Activated CD4-positive, alpha-beta T cell treated with anti-CD3 and anti-CD28 coated beads for 24 hours (primary cell): ENCODE measurements around the gene PES1.
"Not testable (repeated sequence)": the region's sequence is repeated elsewhere in the genome, so short reads cannot be mapped to it uniquely, and the experiment has no call there.

Experiments
- DNase-seq, 2 donors: peaks; one replicate each; pipeline ENCODE4 v3.0.0-alpha.2; 2020; ENCODE audit warnings: low read depth in 2 of 2

Gene PES1

DNA sequence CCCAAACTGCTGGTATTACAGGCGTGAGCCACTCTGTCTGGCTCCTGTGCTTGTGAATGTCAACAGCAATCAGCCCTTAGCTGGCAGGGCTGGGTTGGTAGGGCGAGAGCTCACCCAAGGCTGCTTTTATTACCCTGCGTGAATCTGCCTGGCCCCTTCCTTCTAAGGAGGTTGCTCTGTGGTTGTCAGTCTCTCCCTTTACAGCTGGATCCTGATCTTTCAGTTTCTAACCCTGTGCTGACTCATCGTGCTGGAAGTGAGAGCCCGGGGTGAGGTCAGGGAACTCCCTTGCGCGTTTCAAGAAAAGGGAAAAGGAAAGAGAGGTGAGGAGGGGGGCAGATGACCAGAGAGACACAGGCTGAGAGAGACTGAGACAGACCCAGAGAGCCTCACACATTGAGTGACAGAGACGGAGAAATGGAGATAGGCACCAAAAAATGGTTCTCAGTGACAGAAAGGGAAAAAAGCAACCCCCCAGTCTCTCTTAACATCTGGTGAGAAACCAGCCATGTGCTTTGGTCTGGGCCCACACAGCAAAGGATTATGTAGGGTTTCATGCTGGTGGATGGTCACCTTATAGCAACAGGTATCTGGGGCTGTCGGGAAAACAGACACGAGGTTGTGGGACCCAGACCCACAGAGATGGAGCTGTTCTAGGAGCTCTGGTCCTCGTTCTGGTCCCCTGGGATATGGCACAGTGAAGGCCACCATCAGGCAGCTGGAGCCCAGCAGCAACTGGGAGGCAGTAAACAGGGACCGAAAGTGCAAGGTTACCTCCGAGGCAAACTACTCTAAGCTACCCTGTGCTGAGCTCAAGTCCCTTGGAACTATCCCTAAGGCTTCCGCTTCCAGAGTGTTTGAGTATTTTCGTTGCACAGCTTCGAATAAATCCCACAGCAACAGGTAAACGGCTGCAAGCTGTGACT lies 17.8 kb upstream of the PES1 start:
- DNase-seq: no peak

DNA sequence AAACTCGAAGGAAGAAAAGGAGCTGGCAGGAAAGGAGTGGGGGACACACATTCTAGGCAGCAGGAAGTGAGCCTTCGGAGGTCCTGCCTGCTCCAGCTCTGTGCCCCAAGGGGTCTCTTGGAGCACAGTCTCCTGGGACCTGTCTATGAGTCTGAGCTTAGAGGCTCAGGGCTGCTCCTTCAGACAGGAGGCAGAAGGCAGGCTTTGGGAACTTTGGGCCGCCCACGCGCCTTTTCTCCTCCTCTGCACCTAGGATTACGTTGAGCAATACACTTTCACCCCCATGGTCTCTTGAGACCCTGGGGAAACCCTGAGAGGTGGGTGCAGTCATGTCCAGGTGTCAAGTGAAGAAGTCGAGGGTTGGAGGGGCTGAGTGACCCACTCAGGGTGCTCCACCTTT lies 16.2 kb upstream of the PES1 start:
- DNase-seq: no peak

DNA sequence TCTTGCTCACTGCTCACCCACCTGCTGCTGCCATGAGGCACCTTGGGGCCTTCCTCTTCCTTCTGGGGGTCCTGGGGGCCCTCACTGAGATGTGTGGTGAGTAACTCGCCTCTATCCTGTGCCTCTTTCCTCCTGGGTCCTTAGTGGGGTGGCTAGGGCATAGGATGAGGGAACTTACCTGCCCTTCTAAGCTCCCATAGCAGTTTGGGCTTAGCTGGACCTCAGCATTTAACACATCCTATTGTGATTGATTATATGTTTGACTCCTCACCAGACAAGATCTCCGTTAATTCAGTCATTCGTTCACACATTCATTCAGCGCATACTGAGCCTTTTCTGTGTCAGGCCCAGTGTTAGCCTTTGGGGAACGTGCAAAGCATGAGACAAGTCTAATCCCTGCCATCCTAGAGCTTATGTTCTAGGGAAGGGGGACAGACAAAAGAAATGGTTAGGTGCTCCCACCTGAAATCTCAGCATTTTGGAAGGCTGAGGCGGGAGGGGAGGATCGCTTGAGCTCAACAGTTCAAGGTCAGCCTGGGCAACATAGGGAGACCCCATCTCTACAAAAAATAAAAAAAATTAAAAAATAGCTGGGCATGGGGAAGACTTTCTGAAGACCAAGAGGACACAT lies 15.7 kb upstream of the PES1 start:
- DNase-seq: no peak

DNA sequence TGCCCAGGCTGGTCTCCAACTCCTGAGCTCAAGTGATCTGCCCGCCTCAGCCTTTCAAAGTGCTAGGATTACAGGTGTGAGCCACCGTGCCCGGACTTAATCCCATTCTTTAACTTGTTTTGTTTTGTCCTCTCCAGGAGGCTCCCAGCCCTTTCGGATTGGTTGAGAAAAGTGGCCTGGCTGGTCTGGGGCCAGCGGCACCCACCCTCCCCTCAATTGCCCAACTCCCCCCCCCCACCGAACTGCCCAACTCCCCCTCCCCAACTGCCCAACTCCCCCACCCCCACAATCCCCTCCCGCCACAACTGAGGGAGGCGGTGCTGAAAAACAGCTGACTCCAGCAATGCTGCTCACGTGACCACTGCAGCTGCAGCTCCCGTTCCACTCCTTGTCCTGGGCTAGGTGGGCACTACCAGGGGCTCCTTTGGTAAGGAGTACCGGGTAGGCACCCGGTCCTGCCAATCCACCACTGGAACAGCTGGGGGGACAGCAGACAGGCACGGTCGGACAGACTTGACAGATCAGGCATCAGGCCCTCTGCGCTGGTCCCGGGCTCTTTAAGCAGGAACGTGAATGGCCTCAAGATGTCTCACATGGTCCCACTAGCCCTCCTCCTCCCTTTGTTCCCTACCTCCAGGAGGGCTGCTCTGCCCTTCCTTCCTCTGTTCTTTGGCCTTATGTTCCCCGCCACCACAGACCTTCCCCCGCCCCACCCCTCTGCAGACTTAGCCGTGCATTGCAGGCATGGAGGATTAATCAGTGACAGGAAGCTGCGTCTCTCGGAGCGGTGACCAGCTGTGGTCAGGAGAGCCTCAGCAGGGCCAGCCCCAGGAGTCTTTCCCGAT lies 15.0 kb upstream of the PES1 start, which contains the start of gene TCN2:
TSS of gene TCN2 (plus strand) at position 720 of the 845 bp plus-strand sequence. CDS start 158 bp downstream, outside the sequence.
- DNase-seq: peak in 1 of 2 donors; percentile 21

DNA sequence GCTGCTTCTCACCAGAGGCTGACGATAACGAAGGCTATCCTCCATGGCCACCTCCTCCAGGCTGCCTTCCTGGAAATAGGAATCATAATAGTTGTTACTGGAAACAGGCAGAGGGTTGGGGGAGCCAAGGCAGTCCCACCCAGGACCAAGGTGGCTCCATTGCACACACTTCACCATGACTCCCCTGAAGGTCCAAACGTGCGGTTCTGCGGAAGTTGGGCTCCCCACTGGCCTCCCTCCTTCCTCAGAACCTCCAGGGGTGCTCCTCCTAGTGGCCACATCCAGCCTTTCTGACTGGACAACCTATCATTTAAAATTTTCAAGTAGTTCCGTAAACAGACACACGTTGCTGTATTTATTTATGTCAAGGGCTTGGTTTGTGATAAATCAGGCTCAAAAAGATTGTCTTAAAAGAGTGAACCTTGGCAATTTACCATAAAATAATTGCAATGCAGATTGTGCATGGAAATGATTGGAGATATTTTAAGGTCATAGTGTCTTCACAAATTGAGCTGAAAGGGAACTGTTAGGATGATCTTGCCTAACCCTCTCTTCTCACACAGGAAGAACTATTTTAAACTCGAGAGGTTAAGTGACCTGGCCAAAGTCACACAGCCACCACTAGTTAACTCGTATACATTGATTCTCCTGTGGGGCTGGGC lies 13.9 kb upstream of the PES1 start:
- peak; percentile 26 to 27 for DNase-seq

DNA sequence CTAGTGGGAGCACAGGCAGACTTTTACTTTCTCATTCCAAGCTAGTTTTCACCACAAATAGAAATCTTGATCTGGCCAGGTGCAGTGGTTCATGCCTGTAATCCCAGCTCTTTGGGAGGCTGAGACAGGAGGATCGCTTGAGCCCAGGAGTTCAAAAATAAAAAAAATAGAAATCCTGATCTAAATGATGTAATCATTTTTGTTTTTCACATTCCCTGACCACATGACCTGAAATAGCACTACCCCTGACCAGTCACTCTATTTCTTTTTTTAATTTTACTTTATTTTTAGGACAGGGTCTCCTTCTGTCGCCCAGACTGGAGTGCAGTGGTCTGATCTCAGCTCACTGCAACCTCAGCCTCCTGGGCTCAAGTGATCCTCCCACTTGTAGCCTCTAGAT lies 13.0 kb upstream of the PES1 start:
- no peak for DNase-seq

DNA sequence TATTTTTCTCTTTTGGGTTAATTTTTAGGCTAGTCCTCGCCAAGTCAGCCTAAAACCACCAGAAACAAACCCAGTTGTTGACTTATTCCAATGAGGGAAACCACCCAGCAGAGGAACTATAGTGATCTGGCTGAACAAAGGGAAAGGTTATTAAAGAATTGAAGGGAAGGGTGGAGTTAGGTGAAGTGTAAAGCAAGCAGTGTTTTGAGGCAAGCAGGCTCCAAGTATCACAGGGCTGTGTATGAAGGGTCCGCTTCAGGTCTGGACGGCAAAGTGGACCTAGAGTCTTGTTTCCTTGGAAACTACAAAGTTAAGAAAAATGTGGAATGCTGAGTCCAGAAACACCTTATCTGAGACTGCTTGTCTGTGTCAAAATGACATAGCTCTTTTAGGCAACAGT lies 12.1 kb upstream of the PES1 start:
- DNase-seq: no peak

DNA sequence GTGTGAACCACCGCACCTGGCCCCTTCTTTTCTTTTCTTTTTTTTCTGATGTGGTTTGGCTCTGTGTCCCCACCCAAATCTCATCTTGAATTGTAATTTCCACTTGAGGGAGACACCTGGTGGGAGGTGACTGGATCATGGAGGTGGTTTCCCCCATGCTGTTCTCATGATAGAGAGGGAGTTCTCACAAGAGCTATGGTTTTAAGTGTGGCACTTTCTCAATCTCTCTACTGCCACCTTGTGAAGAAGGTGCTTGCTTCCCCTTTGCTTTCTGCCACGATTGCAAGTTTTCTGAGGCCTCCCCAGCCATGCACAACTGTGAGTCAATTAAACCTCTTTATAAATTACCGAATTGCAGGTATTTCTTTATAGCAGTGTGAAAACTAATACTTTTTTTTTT lies 10.3 kb upstream of the PES1 start:
- no peak for DNase-seq

DNA sequence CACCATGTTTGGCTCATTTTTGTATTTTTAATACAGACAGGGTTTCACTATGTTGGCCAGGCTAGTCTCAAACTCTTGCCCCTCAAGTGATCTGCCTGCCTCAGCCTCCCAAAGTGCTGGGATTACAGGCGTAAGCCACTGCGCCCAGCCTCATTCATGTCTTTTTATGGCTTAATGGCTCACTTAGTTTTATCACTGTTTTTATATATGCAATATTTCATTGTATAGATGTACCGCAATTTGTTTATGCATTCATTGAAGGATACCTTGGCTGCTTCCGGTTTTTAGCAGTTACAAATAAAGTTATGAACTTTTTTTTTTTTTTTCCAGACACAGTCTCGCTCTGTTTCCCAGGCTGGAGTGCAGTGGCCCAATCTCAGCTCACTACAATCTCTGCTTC lies 9.8 kb upstream of the PES1 start:
- DNase-seq: no peak

DNA sequence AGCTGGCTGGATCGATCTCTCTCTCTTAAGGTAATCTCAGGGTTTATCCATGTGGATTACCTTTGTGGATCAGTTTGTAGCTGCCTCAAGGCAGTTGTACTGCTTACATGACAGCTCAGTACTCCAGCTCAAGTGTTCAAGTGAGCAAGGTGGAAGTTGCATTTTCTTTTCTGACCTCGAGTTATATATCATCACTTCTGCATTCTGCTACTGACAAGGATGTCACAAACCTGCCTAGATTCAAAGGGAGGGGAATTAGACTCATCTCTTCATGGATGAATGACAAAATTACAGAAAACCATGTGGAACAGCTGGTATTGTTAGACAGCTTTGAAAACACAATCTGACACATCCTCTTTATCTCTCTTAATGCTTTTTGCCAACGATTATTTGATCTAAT lies 9.2 kb upstream of the PES1 start:
- DNase-seq: no peak

DNA sequence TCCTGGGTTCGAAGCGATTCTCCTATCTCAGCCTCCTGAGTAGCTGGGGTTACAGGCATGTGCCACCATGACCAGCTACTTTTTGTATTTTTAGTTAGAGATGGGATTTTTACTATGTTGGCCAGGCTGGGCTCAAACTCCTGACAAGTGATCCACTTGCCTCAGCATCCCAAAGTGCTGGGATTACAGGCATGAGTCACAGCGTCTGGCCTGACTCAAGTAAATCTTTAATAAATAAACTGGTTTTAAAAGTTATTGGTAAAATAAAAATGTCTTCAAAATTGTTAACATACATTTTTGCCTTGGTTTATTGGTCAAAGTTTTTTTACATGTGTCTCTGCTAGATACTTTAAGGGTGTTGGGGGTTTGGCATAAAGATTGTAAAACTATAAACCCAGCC lies 7.3 kb upstream of the PES1 start:
- DNase-seq: no peak

DNA sequence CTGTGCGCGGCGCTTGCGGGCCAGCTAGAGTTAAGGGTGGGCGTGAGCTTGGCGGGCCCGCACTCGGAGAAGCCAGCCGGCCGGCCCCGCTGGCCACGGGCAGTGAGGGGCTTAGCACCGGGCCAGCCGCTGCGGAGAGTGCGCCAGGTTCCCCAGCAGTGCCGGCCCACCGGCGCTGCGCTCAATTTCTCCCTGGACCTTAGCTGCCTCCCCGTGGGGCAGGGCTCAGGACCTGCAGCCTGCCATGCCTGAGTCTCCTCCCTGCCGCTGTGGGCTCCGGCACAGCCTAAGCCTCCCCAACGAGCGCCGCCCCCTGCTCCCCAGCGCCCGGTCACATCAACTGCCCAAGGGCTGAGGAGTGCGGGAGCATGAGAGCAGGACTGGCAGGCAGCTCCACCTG lies 5.2 kb upstream of the PES1 start:
- no peak for DNase-seq

DNA sequence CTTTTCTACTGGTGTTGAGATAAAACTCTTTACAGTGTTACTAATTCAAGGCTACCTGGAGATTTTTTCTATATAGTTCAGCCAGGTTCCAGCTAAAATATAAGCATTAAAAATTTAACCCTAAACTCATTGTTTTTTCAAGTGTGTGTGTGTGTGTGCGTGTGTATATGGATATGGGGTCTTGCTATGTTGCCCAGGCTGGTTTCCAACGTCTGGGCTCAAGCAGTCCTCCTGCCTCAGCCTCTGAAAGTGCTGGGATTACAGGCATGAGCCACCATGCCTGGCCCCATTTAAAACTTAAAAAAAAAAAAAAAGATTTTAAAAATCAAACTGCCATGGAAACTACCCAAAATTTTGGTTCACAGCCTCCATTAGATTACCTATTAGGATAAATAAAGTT lies 4.5 kb upstream of the PES1 start:
- DNase-seq: no peak

DNA sequence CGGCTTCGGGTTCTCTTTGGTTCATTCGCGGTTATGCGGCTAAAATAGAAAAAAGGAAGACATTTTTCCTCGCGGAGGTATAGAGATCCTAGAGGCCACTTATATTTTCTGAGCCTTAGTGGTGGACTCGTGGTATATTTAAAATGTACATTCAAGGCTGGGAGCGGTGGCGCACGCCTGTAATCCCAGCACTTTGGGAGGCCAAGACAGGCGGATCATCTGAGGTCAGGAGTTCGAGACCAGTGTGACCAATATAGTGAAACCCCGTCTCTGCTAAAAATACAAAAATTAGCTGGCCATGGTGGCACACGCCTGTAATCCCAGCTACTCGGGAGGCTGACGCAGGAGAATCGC lies 627 bp upstream of the PES1 start:
- DNase-seq: not testable (repeated sequence)

DNA sequence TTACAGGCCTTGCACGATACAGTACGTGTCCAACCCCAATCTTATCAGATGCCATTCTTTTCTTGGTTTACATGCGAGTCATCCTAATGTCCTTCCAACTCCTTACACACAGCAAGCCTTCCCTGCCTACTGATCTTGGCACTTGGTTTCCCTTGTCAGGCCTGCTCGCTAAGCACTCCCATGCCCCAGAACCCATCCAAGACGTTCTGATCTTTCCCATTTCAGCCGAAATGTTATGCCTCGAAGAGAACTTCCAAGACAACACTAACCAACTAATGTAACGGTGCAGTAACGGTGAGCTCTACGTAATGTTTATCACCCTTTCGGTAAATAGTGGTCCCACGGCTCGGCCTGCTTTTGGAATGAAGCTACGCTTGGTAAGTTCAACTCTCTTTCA lies 521 bp downstream of the PES1 start:
- no peak for DNase-seq

DNA sequence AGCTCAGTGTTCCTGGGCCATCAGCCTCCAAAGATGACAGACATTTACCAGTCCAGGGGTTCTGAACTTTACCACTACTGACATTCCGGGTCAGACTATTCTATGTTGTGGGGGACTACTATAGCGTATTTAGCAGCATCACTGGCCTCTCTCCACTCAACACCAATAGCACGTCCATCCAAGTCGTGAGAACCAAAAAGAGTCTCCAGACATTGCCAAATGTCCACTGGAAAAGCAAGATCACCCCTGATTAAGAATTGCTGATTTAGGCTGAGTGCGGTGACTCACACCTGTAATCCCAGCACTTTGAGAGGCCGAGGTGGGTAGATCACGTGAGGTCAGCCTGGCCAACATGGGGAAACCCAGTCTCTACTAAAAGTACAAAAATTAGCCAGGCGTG lies 5.3 kb downstream of the PES1 start:
- no peak for DNase-seq

DNA sequence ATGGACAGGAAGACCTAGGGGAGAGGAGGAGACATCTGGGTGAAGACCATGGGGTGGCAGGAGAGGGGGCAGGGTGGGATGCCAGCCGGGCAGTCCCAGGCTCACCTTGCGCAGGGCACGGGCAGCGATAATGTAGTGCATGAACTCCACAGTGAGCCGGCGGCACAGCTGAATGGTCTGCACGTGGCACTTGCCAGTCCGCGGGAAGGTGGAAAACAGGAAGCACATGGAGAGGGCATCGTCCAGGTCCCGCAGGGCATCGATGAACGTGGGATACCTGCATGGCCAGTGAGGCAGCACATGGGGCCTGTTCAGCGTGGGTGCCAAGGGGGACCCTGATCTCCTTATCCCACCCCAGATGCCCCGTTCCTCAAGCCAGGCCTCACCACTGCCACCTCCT lies 7.3 kb downstream of the PES1 start:
- DNase-seq: no peak

DNA sequence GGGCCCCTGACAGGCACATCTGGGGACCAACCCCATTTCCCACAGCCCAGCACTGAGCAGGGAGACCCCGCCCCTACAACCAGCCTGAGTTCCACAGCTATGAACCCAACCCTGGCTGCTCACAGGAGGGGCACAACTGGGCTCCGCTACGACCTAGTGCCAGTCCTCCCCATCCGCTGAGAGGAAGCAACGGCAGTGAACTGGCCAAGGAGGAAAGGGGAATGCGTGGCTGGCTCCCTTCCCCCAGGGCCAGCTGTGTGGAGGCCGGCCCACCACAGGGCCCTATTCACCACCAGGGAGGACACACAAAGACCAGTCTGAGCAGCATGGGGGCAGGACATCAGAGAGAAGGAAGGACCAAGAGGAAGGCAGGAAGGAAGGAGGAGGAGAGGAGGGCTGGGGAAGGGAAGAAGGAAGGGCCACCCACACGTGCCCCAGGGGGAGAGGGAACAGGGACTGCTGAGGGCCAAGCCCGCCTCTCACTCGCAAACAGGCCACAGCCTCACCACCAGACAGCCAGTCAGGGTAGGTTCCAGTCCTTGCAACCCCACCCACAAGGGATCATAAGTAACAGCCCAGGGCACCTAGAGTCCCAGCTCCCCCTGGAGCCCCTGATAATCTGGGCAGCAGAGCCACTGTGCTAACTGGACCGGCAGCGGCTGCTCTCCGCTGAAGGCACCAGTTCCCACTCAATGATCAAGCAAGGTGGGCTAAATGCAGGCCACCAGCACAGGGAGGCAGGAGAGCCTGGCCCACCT lies 8.7 kb downstream of the PES1 start:
- DNase-seq: no peak

DNA sequence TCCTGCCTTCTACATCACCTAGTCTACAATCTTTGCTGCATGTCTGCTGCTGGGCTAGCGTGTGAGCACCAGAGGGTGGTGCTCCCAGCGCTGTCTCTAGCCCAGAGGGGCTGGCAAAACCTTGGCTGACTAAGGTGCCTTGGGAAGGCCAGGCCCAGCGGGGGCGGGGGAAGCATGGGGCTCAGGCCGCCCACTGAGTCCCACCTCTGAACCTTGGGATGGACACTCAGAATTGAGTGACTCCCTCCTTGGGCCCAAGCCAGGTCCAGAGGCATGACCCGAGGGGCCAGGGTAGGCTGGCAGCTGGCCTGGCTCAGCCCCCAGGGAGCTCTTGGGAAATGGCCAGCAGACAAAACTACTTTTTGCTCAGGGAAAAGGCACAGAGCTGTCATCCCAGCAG lies 9.7 kb downstream of the PES1 start:
- DNase-seq: no peak

DNA sequence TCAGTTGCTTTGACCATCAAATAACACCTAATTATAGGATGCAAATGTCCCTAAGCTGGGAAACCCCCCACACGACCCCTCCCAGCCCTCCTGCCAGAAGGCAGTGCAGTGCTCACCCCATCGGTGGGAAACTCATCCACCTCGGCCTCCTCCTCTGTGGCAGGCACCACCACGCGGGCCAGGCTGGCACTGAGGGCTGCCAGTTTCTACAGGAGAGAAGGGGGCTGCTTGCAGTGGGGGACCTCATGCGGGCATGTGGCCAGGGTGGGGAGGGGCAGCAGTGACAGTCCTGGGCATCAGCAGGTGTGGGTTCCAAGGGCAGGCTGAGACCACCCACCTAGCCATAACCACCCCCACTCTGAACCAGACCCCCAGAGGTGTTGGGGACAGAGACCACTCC lies 10.8 kb downstream of the PES1 start:
- no peak for DNase-seq

DNA sequence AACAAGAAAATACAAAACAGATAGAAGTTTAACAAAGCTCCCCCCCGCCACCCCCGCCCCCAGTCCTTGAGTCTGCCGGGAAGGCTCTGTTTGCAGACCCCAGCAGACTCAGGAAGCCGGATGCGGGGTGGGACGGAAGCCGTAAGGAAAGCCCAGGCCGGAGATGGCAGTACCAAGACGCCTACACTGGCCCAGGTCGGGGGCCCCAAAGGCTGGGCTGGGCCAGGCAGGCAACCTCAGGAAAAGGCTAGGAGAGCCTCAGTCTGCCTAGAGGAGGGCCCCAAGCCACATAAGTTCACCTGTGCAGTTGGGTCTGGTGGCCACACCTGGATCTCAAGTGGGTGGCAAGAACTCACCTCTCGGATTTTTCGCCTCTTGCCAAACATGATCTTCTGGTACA lies 13.2 kb downstream of the PES1 start:
- DNase-seq: no peak
